Stimulated activated CD4-positive, alpha-beta T cell treated with anti-CD3 and anti-CD28 coated beads, Interleukin-1b, Interleukin-23, amount 100 ng/mL, for 48 hours (primary cell): ENCODE measurements around the gene SRCIN1.

Source experiments
- DNase-seq: peaks from one replicate; pipeline ENCODE4 v3.0.0-alpha.2; 2020

Gene SRCIN1

DNA sequence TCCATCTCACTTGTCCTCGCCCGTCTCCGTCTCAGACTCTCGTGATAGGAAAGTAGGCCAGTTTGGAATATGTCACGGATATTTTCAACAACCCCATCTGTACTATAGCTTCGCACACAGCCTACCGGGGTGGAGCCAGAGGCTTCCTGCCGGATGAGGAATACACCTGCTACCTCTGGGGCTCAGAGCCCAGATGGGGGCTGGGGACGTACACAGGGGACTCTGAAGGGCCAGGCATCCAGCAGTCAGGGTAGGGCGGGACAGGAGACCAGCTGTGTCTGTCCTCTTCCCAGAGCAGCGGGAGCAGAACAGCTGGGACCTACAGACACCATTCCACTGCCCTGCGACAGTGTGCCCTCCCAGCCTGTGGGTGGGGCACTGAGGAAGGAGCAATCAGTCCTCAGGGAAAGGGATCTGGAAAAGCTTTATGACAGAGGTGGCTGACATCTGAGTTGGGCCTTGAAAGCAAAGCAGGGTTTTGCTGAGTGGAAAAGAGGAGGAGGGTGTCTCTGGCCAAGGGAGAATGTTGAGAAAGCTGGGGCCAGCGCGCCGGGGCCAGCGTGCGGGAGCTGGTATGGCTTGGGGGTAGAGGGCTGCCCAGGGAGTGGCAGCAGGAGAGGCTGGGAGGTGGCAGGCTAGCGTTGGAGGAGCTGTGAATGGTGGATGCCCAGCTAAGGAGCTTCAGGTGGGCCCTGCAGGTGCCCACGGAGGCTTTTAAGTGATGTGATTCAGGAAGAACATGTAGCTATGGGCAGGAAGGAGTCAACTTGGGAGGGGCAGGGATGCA, 11.5 kb upstream of the SRCIN1 start:
- DNase-seq = no peak

DNA sequence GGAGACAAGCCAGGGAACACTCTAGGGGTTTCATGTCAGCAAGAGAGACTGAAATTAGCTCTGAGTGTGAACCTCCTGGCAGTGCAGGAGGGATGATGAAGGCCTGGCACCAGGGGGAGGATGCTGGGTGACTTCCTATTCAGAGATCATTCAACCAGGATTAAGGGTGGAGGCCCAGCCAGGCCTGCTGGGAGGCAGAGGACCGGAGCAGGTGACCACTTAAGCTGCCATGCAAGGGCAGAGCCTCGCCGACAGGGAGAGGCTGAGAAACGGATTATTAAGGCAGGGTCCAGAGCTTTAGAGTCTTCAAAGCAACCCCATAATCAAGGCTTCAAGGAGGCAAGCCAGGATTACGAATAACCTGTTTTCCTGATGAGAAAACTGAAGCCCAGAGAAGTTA, 10.6 kb upstream of the SRCIN1 start:
- DNase-seq = no peak

DNA sequence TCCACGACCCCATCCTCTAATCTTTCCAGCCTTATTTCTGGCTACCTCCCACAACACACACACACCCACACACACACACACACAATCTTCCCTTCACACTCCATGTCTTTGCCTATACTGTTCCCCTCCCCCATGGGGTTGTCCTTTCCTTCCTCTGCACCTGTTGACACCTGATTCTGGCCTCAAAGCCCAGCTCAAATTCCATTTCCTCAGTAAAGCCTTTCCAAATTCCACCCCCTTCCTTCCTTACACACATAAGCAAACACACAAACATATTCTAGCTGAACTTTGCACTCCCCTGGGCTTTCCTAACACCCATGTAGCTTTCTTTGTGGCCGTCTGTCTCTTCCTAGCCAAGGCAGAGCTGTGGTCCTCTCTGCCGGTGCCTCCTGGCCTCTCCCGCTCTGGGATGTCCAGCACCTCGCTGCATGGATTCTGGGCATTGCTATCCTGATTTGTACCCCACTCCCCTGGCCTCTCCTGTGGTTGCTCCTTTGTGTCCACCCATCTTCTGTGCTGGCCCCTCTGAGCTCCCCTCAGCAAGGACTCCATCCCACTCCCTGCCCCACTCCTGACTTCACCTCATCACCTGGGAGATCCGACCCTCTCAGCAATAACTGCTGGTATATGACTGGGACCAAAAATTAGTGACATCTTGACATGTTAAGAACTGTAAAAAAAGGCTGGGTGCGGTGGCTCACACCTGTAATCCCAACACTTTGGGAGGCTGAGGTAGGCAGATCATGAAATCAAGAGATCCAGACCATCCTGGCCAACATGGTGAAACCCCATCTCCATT, 8.4 kb upstream of the SRCIN1 start:
- no peak for DNase-seq

DNA sequence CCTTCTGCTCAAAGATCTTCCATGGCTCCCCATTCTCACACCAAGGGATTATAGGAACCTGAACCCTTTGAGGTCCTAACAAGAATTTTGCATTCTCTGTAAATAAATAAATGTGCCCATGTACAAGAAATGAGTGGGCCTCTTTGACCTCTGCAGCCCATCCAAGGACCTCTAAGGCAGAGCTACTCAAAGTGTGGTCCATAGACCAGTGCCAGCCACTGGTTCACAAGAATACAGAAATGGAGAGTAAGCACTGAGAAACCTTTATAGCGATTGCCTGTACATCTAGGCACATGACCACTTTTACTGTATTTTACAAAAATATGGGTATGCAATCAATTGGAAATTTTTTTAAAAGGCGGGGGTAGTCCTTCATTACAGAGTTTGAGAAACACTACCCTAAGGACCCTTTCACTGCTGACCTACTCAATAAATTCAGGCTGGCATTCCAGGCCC, 7.8 kb upstream of the SRCIN1 start:
- DNase-seq = no peak

DNA sequence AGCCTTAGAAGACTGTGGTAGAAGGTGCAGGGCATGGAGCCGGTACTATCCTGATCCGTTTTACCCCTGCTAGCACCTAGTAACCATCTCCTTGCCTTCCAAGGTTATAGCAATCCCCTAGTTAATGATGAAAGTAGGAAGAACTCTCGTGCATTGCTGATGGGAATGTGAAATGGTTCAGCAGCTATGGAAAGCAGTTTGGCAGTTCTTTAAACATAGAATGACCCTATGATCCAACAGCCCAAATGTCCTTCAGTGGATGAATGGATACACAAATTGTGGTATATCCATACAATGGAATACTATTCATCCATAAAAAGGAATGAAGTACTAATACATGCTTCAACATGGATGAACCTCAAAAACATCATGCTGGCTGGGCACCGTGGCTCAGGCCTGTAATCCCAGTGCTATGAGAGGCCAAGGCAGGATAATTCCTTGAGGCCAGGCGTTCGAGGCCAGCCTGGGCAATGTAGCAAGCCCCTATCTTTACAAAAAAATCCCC, 6.2 kb upstream of the SRCIN1 start:
- DNase-seq = no peak

DNA sequence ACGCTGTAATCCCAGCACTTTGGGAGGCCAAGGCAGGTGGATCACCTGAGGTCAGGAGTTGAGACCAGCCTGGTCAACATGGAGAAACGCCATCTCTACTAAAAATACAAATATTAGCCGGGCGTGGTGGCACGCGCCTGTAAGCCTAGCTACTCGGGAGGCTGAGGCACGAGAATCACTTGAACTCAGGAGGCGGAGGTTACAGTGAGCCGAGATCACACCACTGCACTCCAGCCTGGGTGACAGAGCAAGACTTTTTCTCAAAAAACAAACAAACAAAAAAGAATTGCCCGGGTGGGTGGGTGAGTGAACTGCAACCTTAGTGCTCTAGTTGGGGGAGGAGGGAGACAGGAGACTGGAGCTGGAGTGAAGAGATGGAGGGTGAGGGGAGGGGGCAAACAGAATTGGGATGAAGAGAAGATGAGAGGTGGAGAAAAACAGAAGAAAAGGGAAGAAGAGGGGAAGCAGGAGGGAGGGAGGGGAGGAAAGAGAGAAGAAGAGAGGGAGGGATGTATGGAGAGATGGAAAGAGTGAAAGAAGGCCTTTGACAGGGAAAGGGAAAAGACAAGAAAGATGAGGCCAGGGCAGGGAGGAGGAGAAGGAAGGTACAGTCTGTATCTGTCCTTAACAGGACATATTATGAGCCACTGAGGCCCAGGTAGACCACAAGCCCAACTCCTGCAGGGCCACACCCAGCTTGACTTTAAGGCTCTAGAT, 5.5 kb upstream of the SRCIN1 start:
- DNase-seq = no peak

DNA sequence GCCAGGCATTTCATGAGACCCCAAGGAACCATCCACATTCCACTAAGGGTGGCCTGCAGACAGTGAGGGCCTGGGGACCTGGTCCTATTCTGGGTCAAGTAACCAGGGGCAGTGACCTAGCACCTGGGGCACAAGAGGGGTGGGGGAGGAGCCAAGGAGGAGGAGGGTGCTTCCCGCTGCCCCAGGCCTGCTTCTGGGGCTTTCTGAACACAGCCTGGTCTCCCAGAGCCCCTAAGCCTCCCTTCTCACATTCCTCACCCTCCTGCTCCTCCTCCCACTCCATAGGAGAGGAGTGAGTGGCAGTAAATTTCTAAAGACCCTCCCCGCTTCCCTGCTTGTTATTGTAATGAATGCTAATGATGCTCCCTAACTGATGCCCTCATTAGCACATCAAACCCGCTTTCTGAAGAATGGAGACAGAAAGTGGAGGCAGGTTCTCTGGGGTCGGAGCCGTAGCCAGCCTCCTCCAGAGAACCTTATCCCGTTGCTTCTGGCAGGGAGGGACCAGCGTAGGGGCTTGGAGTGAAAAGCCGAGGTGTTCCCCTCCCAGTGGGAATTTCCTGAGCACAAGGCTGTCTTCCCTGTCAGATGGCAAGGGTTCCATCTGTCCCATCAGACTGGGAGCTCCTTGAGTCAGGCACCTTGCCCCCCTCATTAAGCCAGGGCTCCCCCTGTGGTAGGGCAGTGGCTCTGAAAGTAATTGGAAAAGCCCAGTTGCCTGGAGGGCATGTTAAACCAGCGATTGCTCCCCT, 3.7 kb upstream of the SRCIN1 start:
- DNase-seq = no peak

DNA sequence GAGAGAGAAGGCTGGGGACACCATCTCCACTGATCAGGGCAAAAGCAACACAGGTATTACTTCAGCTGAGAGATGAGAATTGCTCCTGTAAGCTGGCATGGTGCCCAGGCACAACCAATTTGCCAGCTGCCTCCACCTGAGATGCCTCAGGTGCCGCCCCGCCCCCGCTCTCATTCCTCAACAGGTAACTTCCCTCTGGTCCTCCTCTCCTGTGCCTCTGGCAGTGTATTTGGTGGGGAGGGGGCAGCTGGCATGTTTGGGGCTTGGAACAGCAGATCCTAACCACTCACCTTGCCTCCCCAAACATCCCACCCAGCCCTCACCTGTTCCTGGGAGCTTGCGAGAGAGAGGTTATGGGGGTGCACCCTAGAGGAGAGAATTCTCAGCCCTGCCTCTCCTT, 2.9 kb upstream of the SRCIN1 start:
- DNase-seq = no peak

DNA sequence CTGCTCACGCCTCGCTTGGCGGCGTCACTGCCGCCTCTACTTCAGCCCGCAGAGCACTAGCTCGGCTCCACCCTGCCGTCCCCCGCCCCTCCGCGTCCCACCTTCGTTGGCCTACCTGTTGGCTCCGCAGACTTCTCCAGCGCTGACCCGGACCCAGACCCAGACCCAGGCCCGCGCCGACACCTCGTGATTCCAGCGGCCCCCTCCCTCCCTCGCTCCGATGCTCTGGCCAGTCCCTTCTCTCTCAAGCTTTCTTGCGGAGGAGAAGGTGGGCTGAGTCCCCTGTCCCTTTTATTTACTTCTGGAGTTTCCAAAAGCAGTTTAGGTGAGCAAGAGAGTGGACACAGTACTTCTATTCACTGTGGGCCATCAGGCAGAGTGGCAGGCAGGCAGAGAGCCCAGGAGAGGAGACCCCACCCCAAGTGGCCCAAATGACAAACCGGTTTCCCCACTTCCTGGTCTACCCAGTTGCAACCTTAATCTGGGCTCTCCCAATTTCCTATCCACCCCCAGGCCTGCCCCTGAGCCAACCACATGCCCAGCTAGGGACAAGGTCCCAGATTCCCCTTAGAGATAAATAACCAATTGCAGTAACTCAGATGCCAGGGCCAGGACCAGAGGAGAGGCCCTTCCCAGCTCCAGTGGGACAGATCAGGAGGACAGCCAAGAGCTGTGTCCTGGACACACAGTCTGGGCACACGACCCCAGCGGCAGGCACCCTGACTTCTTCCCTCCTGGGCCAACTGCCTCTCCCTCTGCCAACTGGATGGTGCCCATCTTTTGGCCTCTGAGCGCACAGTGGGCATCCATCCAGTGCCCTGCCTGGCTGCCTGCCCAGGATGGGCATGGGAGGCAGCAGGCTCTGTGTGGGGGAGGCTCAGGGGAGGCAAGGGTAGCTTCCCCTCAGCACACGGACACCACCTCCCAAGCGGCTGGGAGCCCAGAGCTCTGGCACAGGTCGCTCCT, 1.2 kb upstream of the SRCIN1 start:
- DNase-seq = no peak

DNA sequence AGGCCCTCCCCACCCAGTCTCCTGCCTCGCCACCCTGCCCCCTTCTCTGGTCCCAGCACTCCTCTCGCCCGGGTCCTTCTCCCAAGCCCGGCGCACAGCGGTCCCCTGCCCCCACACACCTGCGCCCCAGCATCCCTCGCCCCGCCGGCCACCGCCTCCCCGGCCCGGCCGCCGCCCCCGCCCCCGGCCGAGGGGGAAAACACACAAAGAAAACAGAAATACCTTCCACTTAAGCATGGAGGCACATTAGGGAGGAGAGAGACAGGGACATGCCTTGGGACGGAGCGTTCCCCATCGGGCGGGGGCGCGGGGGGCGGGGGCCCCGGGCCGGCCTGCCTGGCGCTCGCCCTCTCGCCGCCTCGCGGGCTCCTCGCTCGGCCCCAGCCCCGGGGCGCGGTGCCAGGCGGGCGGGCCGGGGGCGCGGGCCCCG, 326 bp downstream of the SRCIN1 start:
- no peak for DNase-seq

DNA sequence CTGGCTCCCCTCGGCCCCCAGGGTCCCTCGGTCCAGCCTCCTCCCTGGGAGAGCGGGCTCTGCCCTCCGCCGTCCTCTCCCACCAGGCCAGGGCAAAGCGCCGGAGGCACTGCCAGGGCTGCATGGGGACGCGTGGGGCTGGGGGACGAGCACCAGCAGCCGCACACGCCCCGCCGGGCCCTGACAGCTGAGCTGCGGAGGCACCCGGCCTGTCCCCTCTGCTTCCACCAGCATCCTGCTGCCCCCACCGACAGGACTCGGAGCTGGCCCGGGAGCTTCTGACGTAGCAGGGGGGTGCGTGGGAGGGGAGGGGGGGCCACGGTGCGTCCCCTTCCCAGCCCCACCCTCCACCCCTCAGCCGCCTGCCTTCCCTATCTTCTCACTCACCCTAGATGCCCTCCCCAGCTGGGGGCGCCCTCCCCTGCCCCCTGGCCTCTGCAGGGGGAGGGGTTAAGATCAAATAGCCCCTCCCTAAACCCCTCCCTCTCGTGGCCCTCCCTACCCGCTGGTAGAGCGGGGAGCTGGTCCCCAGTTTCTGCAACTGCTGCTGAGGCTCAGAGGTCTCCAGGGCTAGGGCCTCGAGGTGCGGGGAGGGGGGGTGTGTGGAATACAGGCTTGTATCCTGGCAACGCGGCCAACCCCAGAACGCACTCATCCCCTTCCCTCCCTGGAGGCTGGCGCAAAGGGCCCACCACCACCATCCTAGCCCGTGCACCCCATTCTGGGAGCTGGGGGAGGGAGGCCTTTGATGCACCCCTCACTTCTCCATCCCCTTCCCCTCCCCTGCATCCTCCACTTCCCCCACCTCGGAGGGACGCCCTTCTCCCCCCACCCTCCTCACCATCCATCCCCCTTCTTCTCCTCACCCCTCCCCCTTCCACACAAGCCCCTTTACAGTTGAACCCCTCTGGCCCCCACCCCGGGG, 1.0 kb downstream of the SRCIN1 start:
- peak; percentile 33 for DNase-seq

DNA sequence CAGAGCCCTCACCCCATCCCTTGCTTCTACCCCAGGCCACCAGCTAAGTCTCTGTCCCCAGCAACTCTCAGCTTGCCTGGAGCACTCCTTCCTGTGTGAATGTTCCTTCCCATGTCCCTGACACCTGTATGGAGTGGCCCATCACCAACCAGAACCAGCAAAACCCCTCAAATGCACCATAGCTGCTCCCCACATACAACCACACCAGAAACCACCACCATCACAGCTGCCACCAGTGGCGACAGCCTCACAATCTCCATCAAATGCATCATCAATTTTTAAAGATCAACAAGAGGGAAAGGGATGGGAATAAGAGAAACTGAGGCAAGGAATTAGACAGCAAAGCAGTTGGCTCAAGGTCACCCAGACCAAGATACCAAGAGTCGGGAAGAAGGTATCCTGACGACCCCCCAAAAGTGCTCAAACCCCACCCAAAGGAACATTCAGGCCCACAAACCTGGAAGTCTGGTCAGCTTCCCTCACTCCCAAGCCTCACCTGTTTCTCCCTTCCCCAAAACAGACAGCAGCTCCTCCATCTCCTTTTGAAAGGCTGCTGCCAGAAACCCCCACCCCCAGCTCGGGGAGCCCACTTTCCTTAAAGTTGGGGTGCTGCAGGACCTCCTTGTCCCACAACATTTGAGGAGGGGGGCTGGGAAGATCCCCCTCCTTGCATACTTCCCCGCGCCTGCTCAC, 1.8 kb downstream of the SRCIN1 start:
- no peak for DNase-seq

DNA sequence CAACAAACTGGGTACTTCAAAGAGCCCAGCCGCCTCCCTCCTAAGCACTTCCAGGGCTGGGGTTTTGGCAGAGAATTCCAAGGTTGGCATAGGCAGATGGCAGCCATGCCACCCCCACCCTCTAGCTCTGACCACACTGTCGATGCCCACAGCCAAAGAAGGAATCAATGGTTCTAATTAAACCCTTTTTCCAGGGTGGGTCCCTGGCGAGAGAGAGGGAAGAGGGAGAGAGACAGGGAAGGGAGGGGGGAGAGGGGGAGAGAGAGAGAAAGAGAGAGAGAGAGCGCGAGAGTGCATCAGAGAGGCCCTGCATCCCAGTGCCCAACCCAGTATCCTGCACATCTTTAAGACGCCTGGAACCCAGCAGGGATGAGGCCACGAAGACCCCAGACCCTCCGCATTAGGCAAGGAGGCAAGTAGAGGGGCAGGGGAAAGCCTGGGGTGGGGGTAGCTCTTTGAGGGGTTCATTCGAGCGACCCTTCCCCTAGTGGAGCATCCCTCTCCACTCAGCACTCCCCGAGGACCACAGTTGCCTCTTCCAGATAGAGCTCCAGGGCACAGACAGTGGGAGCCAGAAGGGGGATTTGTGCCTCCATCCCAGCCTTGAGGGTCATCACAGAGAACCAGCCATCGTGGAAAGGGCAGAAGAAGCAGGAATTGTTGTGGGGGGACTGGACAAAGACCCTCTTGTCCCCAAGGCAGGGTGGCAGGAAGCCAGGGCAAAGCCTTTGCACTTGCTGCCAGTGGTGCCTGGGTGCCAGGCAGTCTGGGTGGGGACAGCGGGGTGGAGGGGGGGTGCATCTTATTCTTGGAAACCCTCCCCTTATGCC, 2.6 kb downstream of the SRCIN1 start:
- DNase-seq = no peak

DNA sequence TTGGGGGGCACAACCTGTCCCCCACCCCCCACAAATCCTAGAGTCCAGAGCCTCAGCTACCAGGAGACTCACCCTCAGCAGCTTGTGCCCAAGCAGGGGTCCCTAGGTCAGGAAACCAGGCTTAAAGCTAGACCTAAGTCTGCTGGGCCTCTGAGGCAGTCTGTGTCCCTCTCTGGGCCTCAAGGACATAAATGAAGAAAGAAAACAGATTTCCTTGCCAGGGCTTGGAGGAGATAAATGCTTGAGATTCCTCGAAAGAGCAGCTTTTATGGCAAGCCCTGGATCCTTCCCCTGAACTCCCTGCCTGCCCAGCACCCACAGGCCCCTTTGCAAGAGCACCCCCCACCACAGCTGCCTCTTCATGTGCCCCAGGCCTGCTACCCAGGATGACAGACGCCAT, 3.3 kb downstream of the SRCIN1 start:
- DNase-seq = no peak

DNA sequence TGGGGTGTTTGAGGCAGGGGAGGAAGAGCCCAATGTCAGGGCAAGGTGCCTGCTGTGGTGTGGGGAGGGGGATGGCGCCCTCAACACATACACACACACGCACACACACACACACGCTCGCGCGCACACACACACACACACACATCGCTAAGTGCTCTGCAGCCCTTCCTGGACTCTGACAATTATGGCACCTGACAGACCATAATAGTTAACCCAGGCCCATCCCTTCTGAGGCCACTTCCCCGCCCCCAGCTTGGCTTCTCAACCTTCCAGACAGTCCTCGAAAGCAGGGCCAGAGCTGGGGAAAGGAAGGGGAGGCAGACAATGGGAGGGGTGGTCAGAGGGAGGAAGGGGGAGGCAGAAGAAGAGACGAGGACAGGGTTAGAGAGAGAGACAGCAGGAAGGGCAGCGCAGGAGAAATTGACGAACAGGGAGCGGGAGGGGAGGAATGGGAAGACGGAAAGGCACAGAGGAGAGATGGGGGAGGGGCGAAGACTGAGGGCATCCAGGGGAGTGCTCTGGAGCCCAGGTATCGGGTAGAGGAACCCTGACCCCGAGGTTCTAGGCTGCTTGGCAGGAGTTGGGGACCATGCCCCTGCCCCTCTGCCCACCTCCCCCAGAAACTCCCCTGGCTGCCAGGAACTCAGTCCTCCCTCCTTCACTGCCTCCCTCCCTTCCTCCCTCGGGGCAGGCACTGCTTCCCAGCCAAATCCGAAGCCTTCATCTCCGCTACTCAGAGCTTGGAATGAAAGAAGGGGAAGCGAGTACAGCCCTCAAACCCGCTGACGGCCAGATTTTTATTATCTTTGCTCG, 4.0 kb downstream of the SRCIN1 start:
- DNase-seq = no peak

DNA sequence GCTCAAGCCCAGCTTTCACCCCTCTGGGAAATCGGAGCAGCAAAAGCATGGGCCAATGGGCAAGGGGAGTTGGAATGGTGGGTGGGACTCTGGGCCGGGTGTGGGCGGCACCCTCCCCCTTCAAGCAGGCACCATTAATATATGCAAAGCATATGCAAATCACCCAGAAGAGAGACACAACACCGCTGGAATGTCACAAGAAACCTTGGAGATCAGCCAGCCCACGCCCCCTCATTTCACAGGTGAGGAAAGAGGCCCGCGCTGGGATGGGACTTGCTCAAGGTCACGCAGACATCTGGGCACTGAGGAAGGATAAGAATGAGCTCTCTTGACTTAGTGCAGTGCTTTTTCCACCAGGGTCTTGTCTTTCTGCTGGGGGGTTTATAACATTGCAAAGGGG, 4.8 kb downstream of the SRCIN1 start:
- DNase-seq = no peak

DNA sequence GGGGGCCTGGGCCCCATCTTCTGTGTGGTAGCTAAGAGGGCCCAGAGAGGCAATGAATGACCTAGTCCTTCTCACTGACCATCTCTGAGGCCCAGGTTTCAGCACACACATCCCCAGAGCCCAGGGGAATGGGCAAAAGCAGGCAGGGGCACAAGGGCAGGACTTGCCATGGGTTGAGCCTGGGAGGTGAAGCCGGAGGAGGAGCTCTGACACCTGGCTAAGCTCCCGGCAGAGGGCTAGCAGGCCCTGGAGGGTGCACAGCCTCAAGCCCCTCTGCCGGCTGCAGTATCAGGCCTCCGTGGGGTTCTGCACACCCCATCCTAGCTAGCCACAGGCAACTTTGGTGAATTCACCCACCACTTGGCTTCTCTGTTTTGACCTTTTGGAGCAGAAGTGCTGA, 5.3 kb downstream of the SRCIN1 start:
- no peak for DNase-seq

DNA sequence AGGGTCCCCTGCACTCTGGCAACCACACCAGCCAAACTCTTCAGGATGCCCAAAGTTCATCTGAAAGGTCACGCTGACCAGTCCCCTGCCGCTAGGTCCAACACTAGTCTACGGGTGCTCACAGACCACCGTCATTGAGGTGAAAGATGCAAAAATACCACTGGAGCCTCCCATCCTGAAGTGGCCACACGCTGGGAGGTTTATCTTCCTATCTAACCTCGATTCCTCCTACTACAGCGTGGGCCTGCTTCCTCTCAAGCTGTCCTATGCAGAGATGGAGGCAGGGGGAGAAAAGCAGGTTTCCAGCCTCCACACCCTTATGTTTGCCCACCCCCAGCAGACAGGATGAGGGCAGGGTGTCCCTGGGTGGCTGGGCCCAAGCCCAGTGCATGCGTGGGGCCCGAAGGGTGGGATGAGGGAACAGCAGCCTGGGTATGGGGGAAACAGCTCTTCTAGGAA, 6.3 kb downstream of the SRCIN1 start:
- DNase-seq = no peak
